Smooth muscle cell (in vitro differentiated cells): ENCODE results near the gene BFSP1. TPM values are rescaled to one million over a fixed set of nuclear protein-coding genes. Genes with fewer than 3 reads are reported as not detected.

ENCODE experiments used
- DNase-seq: peaks from one replicate; lab custom pipeline; 2025; ENCODE audit not compliant: unreplicated experiment; lab: John Stamatoyannopoulos, UW
- H2AFZ ChIP-seq: fragments of 200-600 bp; sonication (generic); 2 replicates; pipeline ENCODE4 v1.6.0; 2016; ENCODE audit warnings: antibody characterized with exemption, low read depth, mild to moderate bottlenecking
- H3F3A ChIP-seq: fragments of 200-600 bp; sonication (generic); 2 replicates; pipeline ENCODE4 v1.6.0; 2017; ENCODE audit warnings: antibody characterized with exemption, low read depth
- H3K27ac ChIP-seq: fragments of 200-600 bp; sonication (generic); 2 replicates; pipeline ENCODE4 v1.5.1; 2016; ENCODE audit warnings: low read depth, mild to moderate bottlenecking
- H3K27me3 ChIP-seq: fragments of 200-600 bp; sonication (generic); 2 replicates; pipeline ENCODE4 v1.6.1; 2016; ENCODE audit warnings: low read depth, mild to moderate bottlenecking
- H3K36me3 ChIP-seq: fragments of 200-600 bp; sonication (generic); 2 replicates; pipeline ENCODE4 v1.5.1; 2016; ENCODE audit warnings: low read depth
- H3K4me1 ChIP-seq: fragments of 200-600 bp; sonication (generic); 2 replicates; pipeline ENCODE4 v1.5.1; 2016; ENCODE audit warnings: low read depth
- H3K4me2 ChIP-seq: fragments of 200-600 bp; sonication (generic); 2 replicates; pipeline ENCODE4 v1.6.0; 2016; ENCODE audit warnings: mild to moderate bottlenecking
- H3K4me3 ChIP-seq: fragments of 200-600 bp; sonication (generic); 2 replicates; pipeline ENCODE4 v1.5.1; 2016; ENCODE audit warnings: mild to moderate bottlenecking
- H3K79me2 ChIP-seq: fragments of 200-600 bp; sonication (generic); 2 replicates; pipeline ENCODE4 v1.6.0; 2016; ENCODE audit warnings: low read depth, mild to moderate bottlenecking
- H3K9ac ChIP-seq: fragments of 200-600 bp; sonication (generic); 2 replicates; pipeline ENCODE4 v1.6.0; 2016; ENCODE audit warnings: low read depth
- H3K9me3 ChIP-seq: fragments of 200-600 bp; sonication (generic); replicated peaks from 2 replicates; pipeline ENCODE4 v1.5.1; 2016; ENCODE audit warnings: low read depth
- H4K20me1 ChIP-seq: fragments of 200-600 bp; sonication (generic); 2 replicates; pipeline ENCODE4 v1.6.0; 2016; ENCODE audit warnings: low read depth
- WGBS: methylation state at CpG from one replicate; pipeline ENCODE4 v1.1.7; 2016; ENCODE audit warnings: low lambda C conversion rate; 5-methylcytosine and 5-hydroxymethylcytosine counted together
- polyA plus RNA-seq: library from polyadenylated mRNA; unstranded; fragments of >200 nt; fragmentation: Nextera tagmentation; extraction: Ambion mirVana; gene quantifications from 2 replicates; pipeline ENCODE4 v1.2.1, GENCODE V29; 2016
- total RNA-seq: library from RNA; depleted of rRNA; stranded (reverse); fragments of >200 nt; gene quantifications from 2 replicates; pipeline ENCODE4 v1.2.3, GENCODE V29; 2014
- TF ChIP-seq, protein P1 (sequence below): fragments of 200-600 bp; sonication (generic); IDR thresholded peaks from 2 replicates; pipeline ENCODE4 v1.5.1; 2017; ENCODE audit warnings: borderline replicate concordance, mild to moderate bottlenecking, antibody characterized with exemption; ENCODE audit not compliant: insufficient read depth, poor library complexity, severe bottlenecking

Gene BFSP1
- total and polyA plus RNA-seq, 2 experiments from 2014 or later, result 0.76 to 1.6 TPM

DNA sequence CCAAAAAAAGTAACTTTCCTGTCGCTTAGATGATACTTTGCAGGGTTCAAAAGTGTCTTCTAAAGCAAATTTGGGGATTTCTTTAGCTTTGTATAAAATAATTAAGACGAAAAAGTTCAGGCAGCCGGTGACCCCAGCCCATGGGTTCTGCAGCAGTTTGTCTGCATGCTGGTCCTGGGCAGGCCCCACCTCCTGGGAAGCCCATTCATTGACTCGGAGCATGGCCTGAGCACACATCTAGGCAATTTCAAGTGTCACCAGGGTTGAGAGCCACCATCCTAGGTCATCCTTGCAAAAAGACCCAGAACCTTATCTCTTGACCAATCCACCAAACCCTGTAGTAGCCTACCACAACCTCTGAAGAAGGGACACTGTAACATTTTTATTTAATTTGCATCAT lies 20.6 kb downstream of the BFSP1 start:
- Histone ChIP-seq H3K27ac (no peak overlapping the region), H4K20me1 (no peaks in the 10 kb centered on the region), H3F3A (peaks cover 5% of the 10 kb centered on the region), H3K9ac (no peak overlapping the region), H3K36me3 (no peaks in the 10 kb centered on the region), H3K27me3 (no peaks in the 10 kb centered on the region), H3K9me3 (no peaks in the 10 kb centered on the region), H3K4me1 (no peaks in the 10 kb centered on the region), H3K4me3 (no peak overlapping the region), H2AFZ (no peak overlapping the region), H3K79me2 (no peaks in the 10 kb centered on the region), H3K4me2 (no peak overlapping the region)
- TF ChIP-seq, protein P1, sequence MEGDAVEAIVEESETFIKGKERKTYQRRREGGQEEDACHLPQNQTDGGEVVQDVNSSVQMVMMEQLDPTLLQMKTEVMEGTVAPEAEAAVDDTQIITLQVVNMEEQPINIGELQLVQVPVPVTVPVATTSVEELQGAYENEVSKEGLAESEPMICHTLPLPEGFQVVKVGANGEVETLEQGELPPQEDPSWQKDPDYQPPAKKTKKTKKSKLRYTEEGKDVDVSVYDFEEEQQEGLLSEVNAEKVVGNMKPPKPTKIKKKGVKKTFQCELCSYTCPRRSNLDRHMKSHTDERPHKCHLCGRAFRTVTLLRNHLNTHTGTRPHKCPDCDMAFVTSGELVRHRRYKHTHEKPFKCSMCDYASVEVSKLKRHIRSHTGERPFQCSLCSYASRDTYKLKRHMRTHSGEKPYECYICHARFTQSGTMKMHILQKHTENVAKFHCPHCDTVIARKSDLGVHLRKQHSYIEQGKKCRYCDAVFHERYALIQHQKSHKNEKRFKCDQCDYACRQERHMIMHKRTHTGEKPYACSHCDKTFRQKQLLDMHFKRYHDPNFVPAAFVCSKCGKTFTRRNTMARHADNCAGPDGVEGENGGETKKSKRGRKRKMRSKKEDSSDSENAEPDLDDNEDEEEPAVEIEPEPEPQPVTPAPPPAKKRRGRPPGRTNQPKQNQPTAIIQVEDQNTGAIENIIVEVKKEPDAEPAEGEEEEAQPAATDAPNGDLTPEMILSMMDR, result no peak
- WGBS, result 70% methylated on average over 4 of the region's 4 CpGs
- DNase-seq, result no peak

DNA sequence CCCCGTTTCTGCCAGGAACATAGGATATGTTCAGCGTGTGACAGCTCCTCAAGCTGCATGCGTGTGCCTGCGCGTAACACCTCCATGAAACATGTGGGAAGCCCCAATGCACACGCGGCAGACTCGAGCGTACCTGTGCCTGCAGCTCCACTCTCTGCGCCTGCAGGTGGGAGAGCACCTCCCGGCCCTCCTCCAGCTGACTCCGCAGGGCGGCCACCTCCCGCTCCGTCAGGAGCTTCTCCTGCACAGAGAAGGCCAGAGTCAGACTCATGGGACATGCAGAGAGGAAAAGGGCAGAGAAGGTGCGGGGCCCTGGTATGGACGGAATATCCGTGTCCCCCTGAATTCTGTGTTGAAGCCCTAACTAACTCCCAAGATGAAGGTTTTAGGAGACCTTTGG lies 22.4 kb downstream of the BFSP1 start:
- 97% methylated on average over 18 of the region's 18 CpGs for WGBS
- no peak for DNase-seq
- peaks cover 6% of the 10 kb centered on the region for H3F3A ChIP-seq
- H3K79me2 ChIP-seq, result no peaks in the 10 kb centered on the region
- no peak overlapping the region for H2AFZ ChIP-seq
- no peak overlapping the region for H3K4me2 ChIP-seq
- H3K9me3 ChIP-seq, result no peaks in the 10 kb centered on the region
- H4K20me1 ChIP-seq, result no peaks in the 10 kb centered on the region
- no peaks in the 10 kb centered on the region for H3K4me1 ChIP-seq
- H3K9ac ChIP-seq, result no peak overlapping the region
- no peaks in the 10 kb centered on the region for H3K36me3 ChIP-seq
- H3K27ac ChIP-seq, result no peak overlapping the region
- TF ChIP-seq, protein P1, result no peak
- H3K27me3 ChIP-seq, result no peaks in the 10 kb centered on the region
- H3K4me3 ChIP-seq, result no peak overlapping the region

DNA sequence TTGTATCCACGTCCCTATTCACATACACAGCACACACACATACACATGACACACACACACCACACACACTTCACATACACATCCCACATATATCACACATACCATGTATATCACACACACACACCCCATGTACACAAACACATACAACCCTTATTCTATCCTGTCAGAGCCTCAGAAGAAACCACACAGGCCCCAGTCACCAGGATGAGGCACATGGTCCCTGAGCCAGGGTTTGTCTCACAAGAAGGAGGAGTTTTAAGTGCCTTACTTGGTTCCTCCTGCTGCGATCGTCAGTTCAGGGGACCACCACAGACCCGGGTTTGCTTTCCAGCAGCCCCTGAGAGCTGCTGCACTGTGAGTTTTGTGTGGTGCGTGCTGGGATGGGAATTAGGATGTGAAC lies 23.6 kb downstream of the BFSP1 start:
- WGBS, result 89% methylated on average over 5 of the region's 5 CpGs
- Histone ChIP-seq H3K9me3 (no peaks in the 10 kb centered on the region), H3K79me2 (no peaks in the 10 kb centered on the region), H2AFZ (no peak overlapping the region), H3K4me3 (no peak overlapping the region), H3K36me3 (no peaks in the 10 kb centered on the region), H3K4me1 (no peaks in the 10 kb centered on the region), H3K27ac (no peak overlapping the region), H4K20me1 (no peaks in the 10 kb centered on the region), H3K27me3 (no peaks in the 10 kb centered on the region), H3K4me2 (no peak overlapping the region), H3F3A (peaks cover 6% of the 10 kb centered on the region), H3K9ac (no peak overlapping the region)
- TF ChIP-seq, protein P1, result no peak
- no peak for DNase-seq

DNA sequence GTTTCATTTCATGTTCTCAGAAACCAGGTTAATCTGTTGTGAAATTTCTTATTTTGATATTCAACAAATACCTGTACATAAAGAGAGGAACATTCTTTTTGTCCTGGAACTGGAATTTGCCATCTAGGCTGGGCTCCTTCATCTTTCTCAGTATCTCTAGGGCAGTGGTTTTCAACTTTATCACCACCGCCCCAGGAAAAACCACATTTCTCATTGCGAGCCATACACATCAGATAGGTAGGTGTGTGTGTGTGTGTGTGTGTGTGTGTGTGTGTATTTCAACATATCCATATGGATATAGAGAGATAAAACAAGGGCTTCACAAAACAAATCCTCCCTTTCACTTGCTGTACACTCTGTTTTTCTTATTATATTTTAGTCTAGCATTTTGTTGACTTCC lies 24.1 kb downstream of the BFSP1 start:
- H3K27me3 ChIP-seq, result no peaks in the 10 kb centered on the region
- no peaks in the 10 kb centered on the region for H4K20me1 ChIP-seq
- H3F3A ChIP-seq, result peaks cover 6% of the 10 kb centered on the region
- H3K9me3 ChIP-seq, result no peaks in the 10 kb centered on the region
- H2AFZ ChIP-seq, result no peak overlapping the region
- no peak overlapping the region for H3K4me2 ChIP-seq
- no peak overlapping the region for H3K27ac ChIP-seq
- no peak overlapping the region for H3K4me3 ChIP-seq
- no peak overlapping the region for H3K9ac ChIP-seq
- H3K4me1 ChIP-seq, result no peaks in the 10 kb centered on the region
- H3K36me3 ChIP-seq, result no peaks in the 10 kb centered on the region
- 68% methylated on average over 2 of the region's 2 CpGs for WGBS
- no peaks in the 10 kb centered on the region for H3K79me2 ChIP-seq
- TF ChIP-seq, protein P1, result no peak
- no peak for DNase-seq
